NB4 (cell line): ENCODE measurements around the gene SMARCE1.

Experiments
- CTCF ChIP-seq: IDR thresholded peaks from one replicate; pipeline ENCODE4 v1.5.1; 2012; ENCODE audit warnings: low read depth, low read length
- MYC ChIP-seq: IDR thresholded peaks from 2 replicates; pipeline ENCODE4 v1.6.1; 2011; ENCODE audit warnings: low read depth, low read length

GRCh38 chr17:40686192-40686591, 38.6 kb upstream of the SMARCE1 start:
- no peak for TF ChIP-seq CTCF
- TF ChIP-seq MYC, result no peak
